HG02970 (cell line): ENCODE data around the gene AAK1.
"Not testable (repeated sequence)": the region's sequence is repeated elsewhere in the genome, so short reads cannot be mapped to it uniquely, and the experiment has no call there.

Experiments used
- ATAC-seq: cut with Tn5 transposase; IDR thresholded peaks from one replicate; pipeline ENCODE4 v1.9.1; 2021; ENCODE audit warnings: mild to moderate bottlenecking, moderate library complexity, moderate number of reproducible peaks; ENCODE audit not compliant: unreplicated experiment, low FRiP score

Gene AAK1

GRCh38 chr2:69550511-69550910, 93.0 kb downstream of the AAK1 start:
- ATAC-seq: not testable (repeated sequence)

GRCh38 chr2:69549421-69549820, 94.1 kb downstream of the AAK1 start:
- ATAC-seq: no peak

- no peak for ATAC-seq
Observed at GRCh38 chr2:69547984-69548715, 95.4 kb downstream of the AAK1 start.

GRCh38 chr2:69546646-69547045, 96.9 kb downstream of the AAK1 start:
- ATAC-seq: no peak

- no peak for ATAC-seq
Observed at GRCh38 chr2:69545477-69545932, 98.0 kb downstream of the AAK1 start.

- ATAC-seq: no peak
Observed at GRCh38 chr2:69544951-69545350, 98.6 kb downstream of the AAK1 start.

- no peak for ATAC-seq
Observed at GRCh38 chr2:69539549-69539908, 104.0 kb downstream of the AAK1 start.

- ATAC-seq: no peak
Observed at GRCh38 chr2:69538872-69539548, 104.5 kb downstream of the AAK1 start.

GRCh38 chr2:69538249-69538648, 105.3 kb downstream of the AAK1 start:
- no peak for ATAC-seq

- ATAC-seq: no peak
Observed at GRCh38 chr2:69535817-69536241, 107.7 kb downstream of the AAK1 start.

GRCh38 chr2:69531186-69531585, 112.4 kb downstream of the AAK1 start:
- ATAC-seq: no peak

GRCh38 chr2:69529480-69529879, 114.1 kb downstream of the AAK1 start:
- no peak for ATAC-seq

- no peak for ATAC-seq
Observed at GRCh38 chr2:69525261-69525660, 118.3 kb downstream of the AAK1 start.

- ATAC-seq: no peak
Observed at GRCh38 chr2:69524799-69525198, 118.7 kb downstream of the AAK1 start.

- ATAC-seq: no peak
Observed at GRCh38 chr2:69521747-69522146, 121.8 kb downstream of the AAK1 start.

GRCh38 chr2:69518841-69519240, 124.7 kb downstream of the AAK1 start:
- ATAC-seq: no peak

- no peak for ATAC-seq
Observed at GRCh38 chr2:69517410-69517809, 126.1 kb downstream of the AAK1 start.

- ATAC-seq: no peak
Observed at GRCh38 chr2:69514819-69515218, 128.7 kb downstream of the AAK1 start.

- ATAC-seq: no peak
Observed at GRCh38 chr2:69514406-69514805, 129.1 kb downstream of the AAK1 start.

- ATAC-seq: no peak
Observed at GRCh38 chr2:69512446-69512845, 131.1 kb downstream of the AAK1 start.

- no peak for ATAC-seq
Observed at GRCh38 chr2:69510204-69510603, 133.3 kb downstream of the AAK1 start.

- no peak for ATAC-seq
Observed at GRCh38 chr2:69509750-69510140, 133.8 kb downstream of the AAK1 start.
